Common myeloid progenitor, CD34-positive (primary cell): ENCODE results near the gene MYH9.

Source experiments
- CTCF ChIA-PET: fragments of 350-600 bp; sonication (Branson Sonifier 250); formaldehyde crosslinking; loops from one replicate; lab custom pipeline; 2021; ENCODE audit warnings: antibody characterized with exemption; lab: Charles Lee
- POLR2A ChIA-PET: fragments of 350-600 bp; sonication (Branson Sonifier 250); formaldehyde crosslinking; loops from one replicate; lab custom pipeline; 2021; ENCODE audit warnings: antibody characterized with exemption; lab: Charles Lee
- DNase-seq, 3 donors: peaks; one replicate each; pipeline versions ENCODE4 v3.0.0 to v3.0.0-alpha.2; 2013
- H3K27ac ChIP-seq, 2 experiments: 1 replicate in 1 of 2; 2 replicates in 1 of 2; pipeline ENCODE4 v1.7.0; 2013; ENCODE audit warnings: inconsistent platforms in 2 of 2, low read length in 2 of 2, mild to moderate bottlenecking in 2 of 2, low read depth in 1 of 2, moderate library complexity in 1 of 2; ENCODE audit not compliant: severe bottlenecking in 2 of 2, insufficient read depth in 1 of 2, poor library complexity in 1 of 2
- H3K27me3 ChIP-seq, 5 experiments: replicated peaks in 2 of 5; 1 replicate in 3 of 5; 2 replicates in 2 of 5; pipeline versions ENCODE4 v1.6.1 to v1.7.0; 2013; ENCODE audit warnings: low read length in 4 of 5, mild to moderate bottlenecking in 2 of 5, moderate library complexity in 2 of 5, inconsistent platforms in 1 of 5; ENCODE audit not compliant: insufficient read depth in 5 of 5, control insufficient read depth in 4 of 5
- H3K36me3 ChIP-seq, 4 experiments: 1 replicate in 2 of 4; 2 replicates in 2 of 4; pipeline versions ENCODE4 v1.6.1 to v1.7.0; 2013; ENCODE audit warnings: low read length in 3 of 4, control low read depth in 1 of 4, mild to moderate bottlenecking in 1 of 4; ENCODE audit not compliant: control insufficient read depth in 4 of 4, insufficient read depth in 4 of 4
- H3K4me1 ChIP-seq, 4 experiments: 1 replicate in 3 of 4; 2 replicates in 1 of 4; pipeline versions ENCODE4 v1.6.1 to v1.7.1; 2013; ENCODE audit warnings: low read length in 3 of 4, mild to moderate bottlenecking in 3 of 4, control low read depth in 1 of 4, inconsistent platforms in 1 of 4, moderate library complexity in 1 of 4; ENCODE audit not compliant: control insufficient read depth in 4 of 4, insufficient read depth in 4 of 4; ENCODE audit errors: control extremely low read depth in 1 of 4
- H3K4me3 ChIP-seq, 7 experiments: 1 replicate in 4 of 7; 2 replicates in 3 of 7; pipeline versions ENCODE4 v1.5.1 to v1.7.0; 2013; ENCODE audit warnings: mild to moderate bottlenecking in 7 of 7, low read length in 6 of 7, moderate library complexity in 6 of 7, inconsistent platforms in 2 of 7, low read depth in 2 of 7, control low read depth in 1 of 7; ENCODE audit not compliant: insufficient read depth in 4 of 7, control insufficient read depth in 1 of 7; ENCODE audit errors: extremely low read depth in 1 of 7
- H3K9me3 ChIP-seq, 5 experiments: 1 replicate in 4 of 5; 2 replicates in 1 of 5; pipeline versions ENCODE4 v1.6.1 to v1.7.1; 2013; ENCODE audit warnings: low read length in 4 of 5, mild to moderate bottlenecking in 2 of 5, inconsistent platforms in 1 of 5, low read depth in 1 of 5, moderate library complexity in 1 of 5; ENCODE audit not compliant: control insufficient read depth in 4 of 5, insufficient read depth in 2 of 5; ENCODE audit errors: control extremely low read depth in 1 of 5
- WGBS: methylation state at CpG from one replicate; pipeline ENCODE4 v1.1.5; 2013; ENCODE audit not compliant: insufficient coverage; 5-methylcytosine and 5-hydroxymethylcytosine counted together

The MYH9 gene

GRCh38 chr22:36332623-36333332, 55.0 kb downstream of the MYH9 start:
- Histone ChIP-seq H3K4me3 (peak overlapping the region in 4 of 7 experiments; percentile 5 to 58 (median 54)), H3K4me1 (peaks cover 39 to 100% (median 97%) of the 10 kb centered on the region in 4 experiments), H3K36me3 (peaks cover 5 to 72% (median 21%) of the 10 kb centered on the region in 4 experiments), H3K27ac (peak overlapping the region; percentile 89), H3K27me3 (no peaks in the 10 kb centered on the region), H3K9me3 (no peaks in the 10 kb centered on the region)
- ChIA-PET POLR2A (interaction anchor here (0.5 to 1.7 kb wide), 6 partner anchors 12 to 370 kb away, joined by 3 to 7 read pairs (median 3); no protein-coding TSS in a partner anchor), CTCF (interaction anchor here (0.9 to 1.6 kb wide), 8 partner anchors 9 to 138 kb away, joined by 3 to 6 read pairs (median 4); no protein-coding TSS in a partner anchor)
- peak in 2 of 3 donors; percentile 53 to 63 for DNase-seq
- 75% methylated on average over 8 of the region's 13 CpGs for WGBS

GRCh38 chr22:36331912-36332622, 55.7 kb downstream of the MYH9 start:
- H3K36me3 ChIP-seq: peaks cover 5 to 75% (median 23%) of the 10 kb centered on the region in 4 experiments
- DNase-seq: peak; percentile 72 to 90 (median 90)
- peak overlapping the region; percentile 89 for H3K27ac ChIP-seq
- peak overlapping the region in 5 of 7 experiments; percentile 19 to 58 (median 51) for H3K4me3 ChIP-seq
- H3K27me3 ChIP-seq: no peaks in the 10 kb centered on the region
- CTCF ChIA-PET: interaction anchor here (0.9 to 1.6 kb wide), 7 partner anchors 10 to 139 kb away, joined by 3 to 6 read pairs (median 4); no protein-coding TSS in a partner anchor
- POLR2A ChIA-PET: interaction anchor here (0.7 to 1.7 kb wide), 5 partner anchors 30 to 369 kb away, joined by 3 to 7 read pairs (median 3); partner anchors contain the start of gene TXN2
- no peaks in the 10 kb centered on the region for H3K9me3 ChIP-seq
- peaks cover 33 to 97% (median 95%) of the 10 kb centered on the region in 4 experiments for H3K4me1 ChIP-seq
- 8% methylated on average over 12 of the region's 15 CpGs for WGBS

GRCh38 chr22:36331306-36331911, 56.4 kb downstream of the MYH9 start:
- POLR2A ChIA-PET: interaction anchor here (0.8 to 1.7 kb wide), 3 partner anchors 29 to 150 kb away, joined by 3 to 7 read pairs (median 4); partner anchors contain the start of gene TXN2
- DNase-seq: peak; percentile 85 to 96 (median 95)
- no peaks in the 10 kb centered on the region for H3K27me3 ChIP-seq
- no peaks in the 10 kb centered on the region for H3K9me3 ChIP-seq
- peak overlapping the region in 4 of 7 experiments; percentile 37 to 58 (median 54) for H3K4me3 ChIP-seq
- H3K36me3 ChIP-seq: peaks cover 2 to 75% (median 23%) of the 10 kb centered on the region in 4 experiments
- peaks cover 33 to 91% (median 90%) of the 10 kb centered on the region in 4 experiments for H3K4me1 ChIP-seq
- H3K27ac ChIP-seq: peak overlapping the region; percentile 89
- CTCF ChIA-PET: interaction anchor here (0.9 to 1.6 kb wide), 6 partner anchors 29 to 139 kb away, joined by 3 to 6 read pairs (median 4); no protein-coding TSS in a partner anchor
- 12% methylated on average over 7 of the region's 11 CpGs for WGBS

- Histone ChIP-seq H3K4me3 (peak overlapping the region in 4 of 7 experiments; percentile 37 to 56 (median 48)), H3K27me3 (no peaks in the 10 kb centered on the region), H3K36me3 (peaks cover 4 to 75% (median 25%) of the 10 kb centered on the region in 4 experiments), H3K27ac (peak overlapping the region; percentile 89), H3K4me1 (peaks cover 30 to 87% (median 84%) of the 10 kb centered on the region in 4 experiments), H3K9me3 (no peaks in the 10 kb centered on the region)
- WGBS: 32% methylated on average over 13 of the region's 20 CpGs
- DNase-seq: peak in 2 of 3 donors; percentile 51 to 62
- CTCF ChIA-PET: interaction anchor here (0.9 to 1.6 kb wide), 4 partner anchors 29 to 140 kb away, joined by 3 to 6 read pairs (median 5); no protein-coding TSS in a partner anchor
- POLR2A ChIA-PET: interaction anchor here (0.8 kb wide), 1 partner anchor 29 kb away, joined by 3 read pairs; no protein-coding TSS in a partner anchor
These were observed 57.0 kb downstream of the MYH9 start for GRCh38 chr22:36330655-36331305.

GRCh38 chr22:36330127-36330526, 57.6 kb downstream of the MYH9 start:
- 97% methylated on average over 8 of the region's 9 CpGs for WGBS
- H3K4me3 ChIP-seq: peak overlapping the region in 3 of 7 experiments; percentile 44 to 56 (median 51)
- H3K9me3 ChIP-seq: no peaks in the 10 kb centered on the region
- H3K27me3 ChIP-seq: no peaks in the 10 kb centered on the region
- CTCF ChIA-PET: no interaction called here
- peaks cover 4 to 75% (median 31%) of the 10 kb centered on the region in 4 experiments for H3K36me3 ChIP-seq
- peaks cover 30 to 80% (median 77%) of the 10 kb centered on the region in 4 experiments for H3K4me1 ChIP-seq
- no peak for DNase-seq
- H3K27ac ChIP-seq: peak overlapping the region; percentile 89
- POLR2A ChIA-PET: interaction anchor here (0.5 to 1.6 kb wide), 2 partner anchors 49 to 138 kb away, joined by 3 to 6 read pairs; no protein-coding TSS in a partner anchor
